Middle frontal gyrus (tissue), 1 donor: ENCODE results near the gene CFAP300.

Experiments
- DNase-seq: peaks from one replicate; pipeline ENCODE4 v3.0.0-alpha.2; 2015; ENCODE audit warnings: low spot score; ENCODE audit errors: extremely low spot score

The CFAP300 gene

DNA sequence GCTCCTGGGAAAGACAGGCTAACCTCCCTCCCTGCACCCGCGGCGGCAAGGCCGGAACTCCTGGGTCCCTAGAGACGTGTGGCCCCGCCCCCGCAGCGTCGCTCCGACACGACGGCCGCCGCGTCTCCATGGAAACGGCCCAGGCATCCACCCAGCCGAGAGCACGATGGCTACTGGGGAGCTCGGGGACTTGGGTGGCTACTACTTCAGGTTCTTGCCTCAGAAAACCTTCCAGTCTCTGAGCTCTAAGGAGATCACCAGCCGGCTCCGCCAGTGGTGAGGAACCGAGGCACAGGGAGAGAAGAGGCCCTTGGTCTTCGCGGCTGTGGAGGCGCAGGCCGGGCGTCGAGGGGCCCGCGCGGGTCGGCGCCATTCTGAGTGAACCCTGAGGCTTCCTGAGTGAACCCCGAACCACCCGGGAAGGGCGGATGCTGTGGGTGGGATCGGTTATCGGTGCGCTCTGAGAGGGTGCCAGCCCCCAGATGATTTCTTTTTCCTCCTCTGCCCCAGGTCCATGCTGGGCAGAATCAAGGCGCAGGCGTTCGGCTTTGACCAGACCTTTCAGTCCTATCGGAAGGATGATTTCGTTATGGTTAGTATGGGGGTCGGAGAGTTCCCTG lies at the start of gene CFAP300:
Gene CFAP300, plus strand, starts transcription at position 133 of the 620 bp plus-strand sequence. Its CDS starts 34 bp downstream, at position 167.
- peak; percentile 4 for DNase-seq

DNA sequence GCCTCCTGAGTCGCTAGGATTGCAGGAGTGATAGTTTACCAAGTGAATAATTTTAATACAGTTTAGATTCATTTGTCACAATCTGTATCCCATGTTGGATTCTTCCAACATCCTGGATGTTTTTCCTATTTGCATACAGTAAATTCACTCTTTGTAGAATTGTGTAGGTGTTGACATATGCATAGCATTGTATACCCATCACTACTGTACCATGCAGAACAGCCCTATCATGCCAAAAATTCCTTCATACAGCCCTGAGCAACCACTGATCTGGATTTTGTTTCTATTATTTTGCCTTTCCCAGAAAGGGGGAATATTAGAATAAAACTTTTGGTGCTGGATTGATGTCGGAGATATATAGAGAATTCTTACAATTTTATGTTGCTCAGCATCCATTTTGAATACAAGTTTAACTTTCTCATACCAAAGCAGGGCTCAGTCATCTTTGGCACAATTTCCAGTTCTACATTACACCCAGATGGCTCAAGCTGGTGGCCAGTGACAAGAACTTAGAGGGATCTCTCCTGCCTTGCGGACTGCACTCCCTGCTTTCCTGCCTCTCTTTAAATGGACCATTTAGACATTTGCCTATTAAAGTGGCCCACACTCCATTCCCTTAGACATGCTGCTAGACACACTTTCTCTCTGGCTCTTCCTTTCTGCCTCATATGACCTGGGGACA lies 45.4 kb upstream of the CFAP300 start:
- no peak for DNase-seq

DNA sequence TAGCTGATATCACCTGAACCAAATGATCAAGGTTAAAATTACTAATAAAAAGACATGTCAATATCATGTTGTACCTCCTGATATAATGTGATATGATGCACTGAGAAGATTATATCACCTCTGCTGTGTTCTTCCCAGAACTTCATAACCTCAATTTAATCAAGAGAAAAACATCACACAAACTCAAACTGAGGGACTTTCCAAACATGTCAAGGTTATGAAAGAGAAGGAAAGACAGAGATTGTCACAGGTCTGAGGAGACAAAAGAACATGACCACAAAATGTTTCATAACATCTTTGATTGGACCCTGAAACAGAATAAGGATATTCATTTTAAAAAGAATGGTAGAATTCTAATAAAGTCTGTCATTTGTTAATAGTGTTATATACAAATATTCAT lies 43.0 kb upstream of the CFAP300 start:
- no peak for DNase-seq

DNA sequence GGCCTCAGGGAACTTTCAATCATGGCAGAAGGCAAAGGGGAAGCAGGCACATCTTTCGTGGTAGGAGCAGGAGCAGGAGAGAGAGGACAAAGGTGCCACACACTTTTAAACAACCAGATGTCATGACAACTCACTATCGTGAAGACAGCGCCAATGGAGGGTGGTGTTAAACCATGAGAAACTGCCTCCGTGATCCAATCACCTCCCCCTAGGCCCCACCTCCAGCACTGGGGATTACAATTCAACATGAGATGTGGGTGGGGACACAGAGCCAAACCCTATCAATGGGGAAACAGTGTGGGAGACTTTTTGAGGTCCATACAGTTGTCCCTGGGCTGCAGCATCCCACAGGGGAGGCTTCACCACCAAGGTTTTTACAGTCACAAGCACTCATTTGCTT lies 41.9 kb upstream of the CFAP300 start:
- DNase-seq: no peak

DNA sequence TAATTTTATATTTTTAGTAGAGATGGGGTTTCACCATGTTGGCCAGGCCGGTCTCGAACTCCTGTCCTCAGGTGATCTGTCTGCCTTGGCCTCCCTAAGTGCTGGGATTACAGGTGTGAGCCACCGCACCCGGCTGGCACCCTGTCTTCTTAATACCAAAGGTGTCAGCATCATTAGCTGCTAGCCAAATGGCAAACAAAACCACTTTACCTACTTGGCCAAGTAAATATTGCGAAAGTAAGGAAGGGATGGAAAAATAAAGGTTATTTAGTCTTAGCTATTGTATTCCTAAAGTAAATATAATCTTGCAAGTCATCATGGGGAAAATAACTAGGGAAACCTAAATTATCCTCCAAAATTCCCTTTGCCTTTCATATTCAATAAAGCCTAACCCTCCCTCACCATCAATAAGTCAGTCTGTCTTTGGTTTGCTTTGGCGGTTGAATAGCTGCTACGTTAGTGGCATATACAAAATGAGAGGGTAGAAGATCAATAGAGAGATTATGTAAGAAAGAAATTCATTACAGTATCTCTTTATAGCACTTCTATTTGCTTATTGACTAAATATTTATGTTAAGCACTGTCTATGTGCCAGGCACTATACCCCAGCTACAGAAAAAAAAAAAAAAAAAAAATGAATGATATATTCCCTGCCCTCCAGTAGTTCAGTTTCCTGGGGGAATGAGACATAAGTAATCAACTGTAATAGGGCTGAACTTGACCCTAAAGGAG lies 40.2 kb upstream of the CFAP300 start:
- DNase-seq: no peak

DNA sequence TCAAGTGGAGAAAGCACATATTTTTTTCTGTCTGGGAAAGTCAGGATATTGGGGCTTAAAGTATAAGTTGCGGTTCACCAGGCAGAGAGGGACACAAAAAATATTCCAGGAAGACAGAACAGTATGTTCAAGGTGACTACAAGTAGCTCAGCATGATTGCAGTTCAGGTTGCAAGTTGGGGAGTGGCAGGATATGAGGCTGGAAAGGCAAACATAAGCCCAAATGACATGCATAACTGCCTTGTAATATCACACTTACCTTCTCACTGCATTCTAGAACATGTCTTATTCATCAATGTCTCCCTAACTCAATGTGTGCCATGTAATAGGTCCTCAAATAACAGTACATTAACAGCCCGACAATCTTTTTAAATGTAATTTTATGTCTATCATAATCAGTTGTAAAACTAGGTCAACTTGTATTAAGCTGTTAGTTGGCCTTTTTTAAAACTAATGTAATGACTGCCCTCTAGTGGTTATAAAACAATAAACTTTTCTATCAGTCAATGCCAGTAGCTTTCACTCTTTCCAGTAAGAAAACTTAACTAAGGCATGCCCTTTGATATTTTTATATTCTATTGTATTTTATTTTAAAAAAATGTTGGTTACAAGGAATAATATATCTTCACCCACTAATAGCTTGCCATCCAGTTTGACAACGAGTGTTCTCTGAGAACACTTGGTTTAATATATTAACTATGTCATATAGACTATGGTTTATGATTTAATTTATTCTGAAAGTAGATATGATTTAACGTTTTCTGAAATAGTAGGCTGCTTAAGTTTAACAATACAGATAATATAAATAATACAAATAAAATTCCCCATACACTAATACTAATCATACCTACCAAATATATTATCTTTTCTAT lies 39.4 kb upstream of the CFAP300 start:
- peak; percentile 69 for DNase-seq

DNA sequence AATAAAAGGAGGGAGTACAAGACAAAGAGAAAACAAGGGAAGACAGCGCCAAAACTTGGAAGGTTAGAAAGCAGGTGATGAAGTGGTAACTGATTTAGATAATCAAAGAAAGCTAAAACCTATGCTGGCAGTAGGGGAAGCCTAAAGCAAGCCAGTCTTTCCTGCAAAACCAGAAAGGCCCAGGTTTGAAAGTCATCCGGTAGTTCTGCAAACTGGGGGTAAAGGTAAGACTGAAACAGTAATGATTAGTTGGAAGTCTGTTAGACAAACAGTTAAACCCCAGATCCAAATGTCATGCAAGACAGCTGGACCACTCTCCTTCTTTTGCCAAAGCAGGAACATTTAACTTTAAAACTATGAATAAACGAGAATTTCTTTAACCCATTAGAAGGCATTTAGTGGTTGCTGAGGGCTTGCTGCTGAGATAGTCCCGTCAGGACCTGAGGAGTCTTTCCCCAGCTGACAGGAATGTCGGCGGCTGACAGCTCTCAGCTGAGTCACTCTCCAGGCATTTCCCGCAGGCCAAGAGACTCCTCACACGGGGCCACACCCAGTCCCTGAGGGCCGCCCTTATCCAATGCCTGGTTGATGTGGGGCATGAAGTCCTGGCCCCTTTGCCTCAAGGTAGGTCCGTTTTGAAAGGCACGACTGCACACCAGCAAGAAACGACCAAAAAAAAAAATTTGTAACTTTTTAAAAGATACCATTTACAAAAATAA lies 36.3 kb upstream of the CFAP300 start:
- DNase-seq: no peak

DNA sequence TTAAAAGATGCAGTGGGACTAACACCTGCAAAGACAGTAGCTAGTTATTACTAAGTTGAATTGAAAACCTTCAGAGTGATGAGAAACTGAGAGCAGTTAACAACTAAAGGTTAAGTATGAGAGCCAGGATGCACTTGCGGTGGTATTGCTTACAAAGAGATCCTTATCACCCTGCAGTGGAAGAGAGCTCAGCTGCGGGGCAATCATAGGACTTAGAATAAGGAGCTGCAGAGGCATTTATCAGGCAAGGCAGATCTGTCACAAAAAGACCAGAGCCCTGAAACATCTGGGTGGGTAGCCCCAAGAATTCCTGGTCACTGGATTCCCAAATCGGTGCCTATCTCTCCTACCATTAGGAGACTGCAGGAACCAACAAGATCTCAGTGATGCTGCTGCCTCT lies 34.3 kb upstream of the CFAP300 start:
- no peak for DNase-seq

DNA sequence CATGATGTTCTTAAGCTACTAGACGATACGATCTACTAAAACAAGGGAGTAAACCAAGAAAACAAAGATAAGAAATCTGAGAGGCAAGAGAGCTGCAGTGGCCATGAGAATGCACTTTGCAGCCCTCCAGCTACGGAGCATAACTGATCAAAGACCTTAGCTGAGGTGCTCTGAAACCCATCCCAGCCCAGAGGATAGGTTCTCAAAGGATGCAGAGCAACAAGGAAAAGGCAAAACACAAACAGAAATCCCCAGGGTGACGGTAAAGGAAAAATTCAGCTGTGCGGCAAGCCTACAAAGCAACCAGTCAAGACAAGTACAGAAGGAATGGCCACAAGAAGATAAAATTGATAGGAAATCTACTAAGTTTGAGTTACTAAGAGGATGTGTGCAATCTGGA lies 32.5 kb upstream of the CFAP300 start:
- no peak for DNase-seq

DNA sequence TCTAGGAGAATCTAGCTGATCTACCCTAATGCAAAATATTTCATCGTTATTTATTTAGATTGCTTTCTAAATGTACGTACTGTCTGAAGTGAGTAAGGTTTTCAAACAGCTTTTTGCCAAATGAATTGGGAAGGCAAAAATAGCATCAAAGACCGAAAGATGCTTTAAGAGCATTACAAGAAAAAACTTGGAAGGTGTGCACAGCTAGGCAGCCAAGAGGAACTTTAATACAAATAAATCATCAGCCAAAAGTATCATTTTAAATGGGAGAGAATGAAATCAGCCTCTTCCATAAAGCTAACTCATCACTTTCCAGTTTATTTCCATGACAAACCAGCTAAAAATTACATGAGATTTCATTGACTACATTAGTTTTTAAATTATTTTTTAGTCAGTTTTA lies 30.2 kb upstream of the CFAP300 start:
- DNase-seq: no peak

DNA sequence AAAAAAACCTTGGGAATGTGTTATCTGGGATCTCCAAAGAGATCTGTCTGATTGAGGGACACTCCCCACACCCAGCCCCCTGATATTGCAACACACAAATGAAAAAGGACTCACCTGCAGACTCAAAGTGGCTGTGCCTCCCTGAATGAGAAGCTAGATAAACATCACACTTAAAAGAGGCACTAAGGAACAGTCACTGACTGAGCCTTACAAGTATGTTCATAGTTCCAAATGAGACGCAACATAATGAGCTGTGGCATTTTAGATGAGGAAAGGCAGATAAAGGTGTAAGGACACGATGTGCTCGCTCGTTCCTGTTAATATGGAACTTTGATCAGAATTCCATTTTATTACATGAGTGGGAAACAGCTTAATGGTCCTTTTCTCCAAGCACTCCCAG lies 21.0 kb upstream of the CFAP300 start:
- no peak for DNase-seq

DNA sequence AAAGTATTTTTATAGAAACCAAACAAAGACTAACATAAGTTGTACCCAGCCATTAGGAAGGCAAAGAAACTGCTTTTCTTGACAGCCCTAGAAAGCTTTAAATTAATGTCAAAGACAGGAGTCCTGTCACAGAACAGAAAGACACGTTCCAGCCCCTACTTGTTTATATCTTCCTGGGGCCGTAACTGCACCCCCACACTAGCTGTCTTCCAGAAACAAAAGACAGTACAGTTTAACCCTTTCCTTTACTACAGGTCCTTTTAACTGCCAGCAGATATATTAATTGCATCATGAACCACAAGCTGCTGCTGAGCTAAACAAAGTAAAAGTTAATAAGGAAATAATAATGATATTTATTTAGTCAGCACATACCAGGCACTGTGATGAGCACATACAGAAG lies 20.3 kb upstream of the CFAP300 start:
- DNase-seq: no peak

DNA sequence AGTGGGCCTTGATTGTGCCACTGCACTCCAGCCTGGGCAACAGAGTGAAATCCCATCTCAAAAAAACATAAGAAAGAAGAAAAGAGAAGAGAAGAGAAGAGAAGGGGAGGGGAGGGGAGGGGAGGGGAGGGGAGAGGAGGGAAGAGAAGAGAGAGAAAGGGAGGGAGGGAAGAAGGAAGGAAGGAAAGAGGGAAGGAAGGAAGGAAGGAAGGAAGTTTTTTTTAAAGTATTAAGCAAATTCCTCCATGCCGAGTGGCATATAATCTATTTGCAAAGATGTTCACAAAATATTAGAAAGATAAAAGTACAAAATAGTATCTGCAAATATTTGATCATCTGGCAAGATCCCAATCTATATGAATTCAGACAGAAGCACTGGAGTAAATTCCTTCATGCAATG lies 10.5 kb upstream of the CFAP300 start:
- DNase-seq: no peak

DNA sequence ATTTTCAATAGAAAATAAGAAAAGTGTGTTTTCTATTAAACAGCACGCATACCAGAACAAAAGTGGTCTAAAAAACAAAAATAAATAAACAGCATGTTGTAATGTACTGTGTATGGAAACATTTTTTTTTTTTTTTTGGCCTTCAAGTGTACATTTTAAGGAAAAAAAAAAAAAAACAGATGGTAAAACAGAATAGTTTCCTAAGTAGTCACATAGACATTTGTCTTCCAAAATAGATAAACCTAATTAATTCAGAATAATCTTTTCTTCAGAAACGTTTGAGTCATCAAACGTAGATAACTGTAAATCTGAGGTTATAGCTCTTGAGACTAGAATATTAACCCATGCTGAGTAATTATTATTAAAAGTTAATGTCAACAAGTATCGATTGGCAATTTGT lies 396 bp upstream of the CFAP300 start:
- DNase-seq: no peak

DNA sequence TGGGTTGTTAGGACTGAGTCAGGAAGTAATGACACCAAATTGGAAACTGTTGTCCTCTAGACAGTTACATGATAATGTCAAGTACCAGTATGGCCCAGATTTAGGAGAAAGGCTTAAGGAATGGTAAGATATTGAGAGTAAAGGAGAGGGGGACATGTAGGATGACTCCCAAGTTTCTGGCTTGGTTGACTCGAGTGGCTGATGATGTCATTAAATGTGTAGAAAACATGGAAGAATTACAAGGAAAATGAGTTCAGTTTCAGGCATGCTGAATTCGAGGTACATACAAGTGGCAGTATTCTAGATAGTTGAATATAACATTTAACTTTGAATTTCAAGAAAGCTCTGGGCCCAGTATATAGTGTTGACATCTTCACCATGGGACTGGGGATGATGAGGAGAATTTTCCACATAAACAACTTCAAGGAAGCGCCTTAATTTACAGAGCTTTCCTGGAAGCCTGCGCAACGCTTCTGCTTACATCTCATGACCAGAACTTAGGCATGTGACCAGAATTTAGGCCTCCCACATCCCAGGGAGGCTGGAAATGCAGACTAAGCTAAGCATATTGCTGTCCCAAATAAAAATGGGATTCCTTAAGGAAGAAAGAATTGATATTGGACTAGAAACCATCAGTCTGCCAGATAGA lies 3.8 kb downstream of the CFAP300 start:
- no peak for DNase-seq

DNA sequence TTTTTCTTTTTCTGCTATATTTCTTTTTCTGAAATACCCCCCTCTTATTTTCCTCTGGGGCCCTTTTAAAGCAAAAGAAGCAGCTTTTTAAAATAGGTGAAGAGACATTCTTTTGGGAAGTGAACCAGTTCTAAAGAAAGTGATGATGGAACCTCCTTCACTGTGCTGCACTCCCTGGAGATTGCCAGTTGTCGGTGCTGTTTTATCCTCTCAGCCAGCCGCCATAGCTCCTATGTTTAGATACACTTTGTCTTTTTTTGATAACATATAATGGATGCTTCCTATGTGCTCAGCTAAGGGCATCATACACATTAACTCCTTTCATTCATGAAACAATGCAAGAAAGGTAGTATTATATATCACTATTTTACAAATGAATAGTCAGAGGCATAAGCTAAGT lies 14.0 kb downstream of the CFAP300 start:
- DNase-seq: no peak

DNA sequence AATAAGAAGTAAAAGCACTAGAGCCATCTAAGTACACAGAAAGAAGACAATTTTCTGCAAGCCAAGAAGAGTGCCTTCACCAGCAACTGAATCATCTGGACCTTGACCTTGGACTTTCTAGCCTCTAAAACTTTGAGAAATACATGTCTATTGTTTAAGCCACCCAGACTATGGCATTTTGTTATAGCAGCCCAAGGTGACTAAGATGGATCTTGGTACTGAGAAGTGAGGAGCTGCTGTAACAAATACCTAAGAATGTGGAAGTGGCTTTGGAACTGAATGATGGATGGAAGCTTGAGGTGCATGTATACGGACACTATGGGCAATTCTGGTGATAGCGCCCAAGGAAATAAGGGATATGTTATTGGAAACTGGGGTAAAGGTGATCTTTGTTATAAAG lies 14.9 kb downstream of the CFAP300 start:
- DNase-seq: no peak

DNA sequence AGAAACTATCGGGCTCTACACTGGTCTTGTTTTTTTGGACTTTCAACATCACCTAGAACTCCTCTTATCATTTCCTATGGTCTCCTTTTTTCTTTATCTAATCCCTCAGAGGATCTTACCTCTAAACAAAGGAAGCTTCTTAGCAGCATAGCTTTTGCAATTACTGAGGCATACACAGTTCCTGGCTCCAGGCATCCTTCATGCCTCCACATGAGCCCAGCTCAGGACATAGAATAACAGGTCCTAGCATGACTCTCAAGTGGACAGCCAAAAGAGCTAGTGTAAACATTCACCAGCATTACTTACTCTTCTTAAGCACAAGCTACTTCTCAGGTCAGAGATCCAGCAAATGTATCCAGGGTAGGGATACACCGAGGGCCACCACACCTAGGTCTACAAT lies 17.1 kb downstream of the CFAP300 start:
- no peak for DNase-seq

DNA sequence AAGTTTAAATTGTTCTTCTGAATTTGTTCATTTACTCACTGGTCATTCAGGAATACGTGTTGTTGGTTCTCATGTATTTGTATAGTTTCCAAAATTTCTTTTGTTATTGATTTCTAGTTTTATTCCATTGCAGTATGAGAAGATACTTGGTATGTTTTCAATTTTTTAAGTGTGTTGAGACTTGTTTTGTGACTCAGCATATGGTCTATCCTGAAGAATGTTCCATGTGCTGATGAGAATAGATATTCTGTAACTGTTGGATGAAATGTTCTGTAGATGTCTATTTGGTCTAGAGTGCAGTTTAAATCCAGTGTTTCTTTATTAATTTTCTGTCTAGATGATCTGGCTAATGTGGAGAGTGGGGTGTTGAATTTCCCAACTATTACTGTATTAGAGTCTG lies 23.5 kb downstream of the CFAP300 start:
- DNase-seq: no peak
